ENCODE results near the gene NELFB.

NELFB gene

GRCh38 chr9:137297966-137298365 is 42.8 kb downstream of the NELFB start:
- peak overlapping the region; percentile 25 for H3K4me3 ChIP-seq (ENCODE audit: low read depth, low read length)
- no peak for DNase-seq (ENCODE audit: low read depth)
- TF ChIP-seq, protein P1, sequence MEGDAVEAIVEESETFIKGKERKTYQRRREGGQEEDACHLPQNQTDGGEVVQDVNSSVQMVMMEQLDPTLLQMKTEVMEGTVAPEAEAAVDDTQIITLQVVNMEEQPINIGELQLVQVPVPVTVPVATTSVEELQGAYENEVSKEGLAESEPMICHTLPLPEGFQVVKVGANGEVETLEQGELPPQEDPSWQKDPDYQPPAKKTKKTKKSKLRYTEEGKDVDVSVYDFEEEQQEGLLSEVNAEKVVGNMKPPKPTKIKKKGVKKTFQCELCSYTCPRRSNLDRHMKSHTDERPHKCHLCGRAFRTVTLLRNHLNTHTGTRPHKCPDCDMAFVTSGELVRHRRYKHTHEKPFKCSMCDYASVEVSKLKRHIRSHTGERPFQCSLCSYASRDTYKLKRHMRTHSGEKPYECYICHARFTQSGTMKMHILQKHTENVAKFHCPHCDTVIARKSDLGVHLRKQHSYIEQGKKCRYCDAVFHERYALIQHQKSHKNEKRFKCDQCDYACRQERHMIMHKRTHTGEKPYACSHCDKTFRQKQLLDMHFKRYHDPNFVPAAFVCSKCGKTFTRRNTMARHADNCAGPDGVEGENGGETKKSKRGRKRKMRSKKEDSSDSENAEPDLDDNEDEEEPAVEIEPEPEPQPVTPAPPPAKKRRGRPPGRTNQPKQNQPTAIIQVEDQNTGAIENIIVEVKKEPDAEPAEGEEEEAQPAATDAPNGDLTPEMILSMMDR (IDR thresholded peaks at IDR 0.05; ENCODE audit: control insufficient read depth, extremely low read depth, insufficient read depth), result 0 out of 2 replicates have a peak, but pooled peaks have one; percentile 0

- H3K4me3 ChIP-seq (ENCODE audit: low read depth, low read length), result peak overlapping the region; percentile 63
- DNase-seq (ENCODE audit: low read depth), result no peak
- TF ChIP-seq, protein P1 (IDR thresholded peaks at IDR 0.05; ENCODE audit: control insufficient read depth, extremely low read depth, insufficient read depth), result no peak
Observed at GRCh38 chr9:137298401-137299202, 43.5 kb downstream of the NELFB start.

DNA sequence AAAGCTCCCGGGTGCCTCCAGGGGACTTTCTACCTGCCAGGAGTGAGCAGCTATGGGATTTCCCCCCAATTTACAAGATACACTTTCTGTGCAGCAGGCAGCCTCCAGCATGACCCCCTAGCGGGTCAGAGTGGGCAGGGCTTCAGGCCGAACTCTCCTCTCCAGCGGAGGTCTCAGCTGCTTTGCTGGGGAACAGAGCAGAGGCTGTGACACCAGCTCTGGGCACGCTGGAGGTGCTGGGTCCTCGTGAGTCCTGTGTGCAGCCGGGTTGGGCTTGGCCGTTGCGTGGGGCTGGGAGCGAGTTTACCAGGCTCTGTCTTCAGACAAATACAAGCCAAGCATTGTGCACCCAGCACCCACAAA is 44.1 kb downstream of the NELFB start:
- TF ChIP-seq, protein P1 (IDR thresholded peaks at IDR 0.05; ENCODE audit: control insufficient read depth, extremely low read depth, insufficient read depth), result no peak
- DNase-seq (ENCODE audit: low read depth), result no peak
- peak overlapping the region; percentile 63 for H3K4me3 ChIP-seq (ENCODE audit: low read depth, low read length)

GRCh38 chr9:137299938-137300337 is 44.8 kb downstream of the NELFB start:
- peak overlapping the region; percentile 63 for H3K4me3 ChIP-seq (ENCODE audit: low read depth, low read length)
- no peak for DNase-seq (ENCODE audit: low read depth)
- TF ChIP-seq, protein P1 (IDR thresholded peaks at IDR 0.05; ENCODE audit: control insufficient read depth, extremely low read depth, insufficient read depth), result no peak

DNA sequence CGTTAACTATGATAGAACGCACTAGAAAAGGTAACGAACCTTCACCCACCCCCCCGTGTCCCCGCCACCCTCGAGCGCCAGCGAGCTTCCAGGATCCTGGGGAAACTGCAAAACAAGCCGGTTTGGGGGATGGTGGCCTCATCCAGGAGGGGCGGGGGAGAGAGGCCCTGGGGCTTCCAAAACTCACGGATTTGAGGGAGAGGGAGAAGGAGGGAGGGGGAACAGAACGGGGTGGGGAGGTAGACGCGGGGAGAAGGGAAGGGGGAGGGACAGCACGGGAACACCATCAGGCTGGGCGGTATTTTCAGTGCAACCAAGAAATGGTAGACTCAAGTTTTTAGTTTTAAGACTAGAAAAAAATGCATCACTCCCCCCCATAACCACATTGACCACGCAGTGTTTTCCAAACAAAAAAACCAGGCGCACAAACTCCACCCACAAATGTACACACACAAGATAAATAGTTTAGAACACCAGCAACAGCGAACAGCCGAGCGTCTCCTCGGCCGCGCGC is 45.5 kb downstream of the NELFB start:
- TF ChIP-seq, protein P1 (IDR thresholded peaks at IDR 0.05; ENCODE audit: control insufficient read depth, extremely low read depth, insufficient read depth), result no peak
- peak overlapping the region; percentile 63 for H3K4me3 ChIP-seq (ENCODE audit: low read depth, low read length)
- DNase-seq (ENCODE audit: low read depth), result peak; percentile 81

DNA sequence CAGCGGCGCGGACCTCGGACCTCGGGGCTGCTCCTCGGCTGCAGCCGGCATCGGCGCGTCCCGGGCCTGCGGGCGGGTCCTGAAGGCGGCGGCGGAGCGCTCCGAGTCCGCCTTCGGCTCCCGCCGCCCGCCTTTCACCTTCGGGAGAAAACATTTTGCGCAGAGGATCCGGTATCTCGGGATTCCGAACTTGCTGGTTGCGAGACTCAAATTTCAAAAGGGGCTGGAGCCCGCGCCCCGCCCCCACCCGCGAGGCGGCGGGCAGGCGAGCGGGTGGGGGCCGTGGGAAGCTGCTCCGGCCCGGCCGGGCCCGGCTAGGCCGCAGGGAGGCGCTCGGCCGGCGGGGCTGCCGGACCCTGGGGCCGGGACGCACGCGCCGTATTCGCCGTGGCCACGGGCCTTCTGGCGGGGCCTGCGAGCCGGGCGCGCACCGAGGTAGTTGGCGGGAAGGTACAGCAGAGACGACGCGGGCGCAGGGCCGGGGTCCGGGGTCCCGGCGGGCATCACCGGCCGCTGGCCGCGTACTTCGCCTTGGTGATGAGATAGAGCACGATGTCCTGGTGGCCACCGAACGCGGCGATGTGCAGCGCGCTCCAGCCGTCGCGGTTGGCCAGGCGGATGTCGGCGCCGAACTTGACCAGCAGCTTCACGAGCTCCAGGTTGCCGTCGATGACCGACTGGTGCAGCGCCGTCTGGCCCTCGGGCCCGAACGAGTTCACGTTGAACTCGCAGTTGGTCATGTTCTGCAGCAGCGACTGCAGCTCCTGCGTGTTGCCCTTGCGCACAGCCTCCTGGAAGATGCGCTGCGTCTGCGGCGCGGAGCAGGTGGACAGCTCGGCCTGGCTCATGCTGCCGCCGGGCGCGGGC is 46.2 kb downstream of the NELFB start:
- no peak for DNase-seq (ENCODE audit: low read depth)
- TF ChIP-seq, protein P1 (IDR thresholded peaks at IDR 0.05; ENCODE audit: control insufficient read depth, extremely low read depth, insufficient read depth), result peak; percentile 39
- peak overlapping the region; percentile 63 for H3K4me3 ChIP-seq (ENCODE audit: low read depth, low read length)

All from LNCaP clone FGC (cell line).